HG03108 (cell line): ENCODE results near the gene DDX51.
"Not testable (repeated sequence)": the region's sequence is repeated elsewhere in the genome, so short reads cannot be mapped to it uniquely, and the experiment has no call there.

ENCODE experiments used
- ATAC-seq: cut with Tn5 transposase; IDR thresholded peaks from one replicate; pipeline ENCODE4 v1.9.1; 2021; ENCODE audit warnings: moderate library complexity; ENCODE audit not compliant: unreplicated experiment

DDX51 gene

GRCh38 chr12:132123970-132124765 lies 20.0 kb downstream of the DDX51 start:
- ATAC-seq = no peak

GRCh38 chr12:132121283-132121682 lies 22.8 kb downstream of the DDX51 start:
- no peak for ATAC-seq

- no peak for ATAC-seq
Observed at GRCh38 chr12:132118876-132119275, 25.2 kb downstream of the DDX51 start.

- ATAC-seq = no peak
Observed at GRCh38 chr12:132117558-132117875, 26.6 kb downstream of the DDX51 start.

- no peak for ATAC-seq
Observed at GRCh38 chr12:132116709-132117557, 27.2 kb downstream of the DDX51 start.

GRCh38 chr12:132115500-132115899 lies 28.6 kb downstream of the DDX51 start:
- no peak for ATAC-seq

- ATAC-seq = no peak
Observed at GRCh38 chr12:132114667-132115066, 29.5 kb downstream of the DDX51 start.

GRCh38 chr12:132111654-132112304 lies 32.3 kb downstream of the DDX51 start:
- ATAC-seq = no peak

- no peak for ATAC-seq
Observed at GRCh38 chr12:132110677-132111076, 33.4 kb downstream of the DDX51 start.

GRCh38 chr12:132109741-132110140 lies 34.4 kb downstream of the DDX51 start:
- ATAC-seq = no peak

- no peak for ATAC-seq
Observed at GRCh38 chr12:132108211-132108832, 35.8 kb downstream of the DDX51 start.

- no peak for ATAC-seq
Observed at GRCh38 chr12:132106921-132107320, 37.2 kb downstream of the DDX51 start.

GRCh38 chr12:132105467-132105866 lies 38.7 kb downstream of the DDX51 start:
- no peak for ATAC-seq

GRCh38 chr12:132103542-132104308 lies 40.4 kb downstream of the DDX51 start:
- no peak for ATAC-seq

GRCh38 chr12:132103072-132103471 lies 41.0 kb downstream of the DDX51 start:
- not testable (repeated sequence) for ATAC-seq

GRCh38 chr12:132102297-132102696 lies 41.8 kb downstream of the DDX51 start:
- no peak for ATAC-seq

- ATAC-seq = no peak
Observed at GRCh38 chr12:132100306-132101065, 43.6 kb downstream of the DDX51 start.

- no peak for ATAC-seq
Observed at GRCh38 chr12:132099739-132100138, 44.4 kb downstream of the DDX51 start.

GRCh38 chr12:132095520-132096409 lies 48.4 kb downstream of the DDX51 start:
- ATAC-seq = no peak
